Rectal smooth muscle tissue (tissue), 1 donor: ENCODE measurements around the gene KMT2A.
"Not testable (repeated sequence)": the region's sequence is repeated elsewhere in the genome, so short reads cannot be mapped to it uniquely, and the experiment has no call there.

ENCODE experiments used
- H3K27ac ChIP-seq: one replicate; pipeline ENCODE4 v1.7.0; 2013; ENCODE audit warnings: low read depth, low read length, inconsistent platforms
- H3K27me3 ChIP-seq: one replicate; pipeline ENCODE4 v1.7.0; 2013; ENCODE audit warnings: low read length; ENCODE audit not compliant: control insufficient read depth, insufficient read depth
- H3K36me3 ChIP-seq: one replicate; pipeline ENCODE4 v1.7.0; 2013; ENCODE audit warnings: low read length; ENCODE audit not compliant: control insufficient read depth, insufficient read depth
- H3K4me1 ChIP-seq: one replicate; pipeline ENCODE4 v1.7.0; 2013; ENCODE audit warnings: low read length; ENCODE audit not compliant: control insufficient read depth, insufficient read depth
- H3K4me3 ChIP-seq: one replicate; pipeline ENCODE4 v1.7.0; 2013; ENCODE audit warnings: low read length
- H3K9ac ChIP-seq: one replicate; pipeline ENCODE4 v1.7.0; 2013; ENCODE audit warnings: low read length

The KMT2A gene

DNA sequence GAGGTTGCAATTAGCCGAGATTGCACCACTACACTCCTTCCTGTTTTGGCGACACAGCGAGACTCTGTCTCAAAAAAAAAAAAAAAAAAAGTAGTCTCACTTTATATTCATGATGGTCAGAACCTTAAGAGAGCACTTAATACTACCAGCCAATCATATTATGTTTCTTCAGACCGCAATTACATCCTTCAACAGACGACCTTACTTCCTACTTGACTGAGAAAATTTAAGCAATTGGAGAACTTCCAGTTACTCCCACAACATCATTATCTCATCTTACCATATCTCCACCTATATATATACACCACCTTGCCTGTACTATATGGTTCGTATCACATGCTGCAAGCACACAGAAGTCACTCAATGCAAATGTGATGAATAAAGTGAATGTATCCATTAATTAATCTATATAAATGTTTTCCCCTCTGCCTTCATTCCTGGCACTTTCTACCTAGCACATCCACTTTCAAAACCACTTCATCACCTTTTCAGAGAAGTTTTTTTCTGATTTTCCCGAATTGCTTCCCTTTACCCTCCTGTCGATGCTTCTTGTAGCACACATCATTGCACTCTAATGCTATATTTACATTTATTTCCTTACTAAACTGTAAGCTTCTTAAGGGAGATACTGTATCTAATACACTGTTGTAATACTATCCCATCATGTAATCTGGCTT is 21.1 kb upstream of the KMT2A start:
- H3K27ac ChIP-seq: no peak overlapping the region
- H3K9ac ChIP-seq: no peak overlapping the region
- H3K4me1 ChIP-seq: peaks cover 9% of the 10 kb centered on the region
- H3K36me3 ChIP-seq: no peaks in the 10 kb centered on the region
- no peaks in the 10 kb centered on the region for H3K27me3 ChIP-seq
- no peak overlapping the region for H3K4me3 ChIP-seq

DNA sequence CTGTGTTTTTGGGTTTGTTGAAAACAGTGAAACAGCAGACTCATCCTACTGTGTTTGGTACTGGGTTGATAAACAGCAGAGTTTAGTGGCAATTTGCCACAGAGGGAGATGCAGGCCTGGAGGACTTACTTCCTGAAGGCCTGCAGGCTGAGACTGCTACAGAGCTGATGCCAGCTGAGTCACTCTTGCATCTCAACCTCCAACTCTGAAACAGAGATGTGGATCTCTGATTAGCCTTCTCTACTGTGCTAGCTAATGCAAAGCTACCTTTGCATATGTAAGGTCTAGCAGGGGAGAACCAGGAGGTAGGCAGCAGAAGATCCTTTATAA is 20.6 kb upstream of the KMT2A start:
- H3K4me3 ChIP-seq: no peak overlapping the region
- H3K27me3 ChIP-seq: no peaks in the 10 kb centered on the region
- peak overlapping the region; percentile 10 for H3K27ac ChIP-seq
- peaks cover 9% of the 10 kb centered on the region for H3K4me1 ChIP-seq
- H3K9ac ChIP-seq: no peak overlapping the region
- H3K36me3 ChIP-seq: no peaks in the 10 kb centered on the region

DNA sequence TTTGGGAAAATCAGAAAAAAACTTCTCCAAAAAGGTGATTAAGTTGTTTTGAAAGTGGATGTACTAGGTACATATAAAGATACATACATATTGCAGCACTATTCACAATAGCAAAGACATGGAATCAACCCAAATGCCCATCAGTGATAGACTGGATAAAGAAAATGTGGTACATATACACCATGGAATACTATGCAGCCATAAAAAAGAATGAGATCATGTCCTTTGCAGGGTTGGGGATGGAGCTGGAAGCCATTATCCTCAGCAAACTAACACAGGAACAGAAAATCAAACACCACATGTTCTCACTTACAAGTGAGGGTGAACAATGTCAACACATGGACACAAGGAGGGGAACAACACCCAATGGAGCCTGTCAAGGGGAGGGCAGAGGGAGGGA is 19.4 kb upstream of the KMT2A start:
- H3K27me3 ChIP-seq, H3K9ac ChIP-seq, H3K4me1 ChIP-seq, H3K4me3 ChIP-seq, H3K36me3 ChIP-seq, H3K27ac ChIP-seq: not testable (repeated sequence)

DNA sequence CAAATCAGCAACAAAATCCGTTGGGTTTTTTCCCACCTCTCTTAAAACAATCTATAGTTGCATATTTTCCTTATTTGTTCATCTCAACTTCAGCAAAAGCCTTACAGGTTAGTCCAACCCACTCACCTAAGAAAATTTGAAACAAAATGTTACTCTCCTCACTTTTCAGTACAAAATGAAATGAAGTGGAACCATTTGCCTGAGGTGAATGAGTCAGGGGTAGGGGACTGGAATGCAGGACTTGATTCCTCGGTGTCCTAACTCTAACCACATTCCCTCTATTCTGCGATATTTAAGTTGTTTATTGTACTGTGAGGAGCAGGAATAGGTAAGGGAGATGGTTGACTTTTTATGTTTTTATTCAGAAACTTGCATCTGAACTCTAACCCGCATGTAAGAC is 18.5 kb upstream of the KMT2A start:
- H3K27ac ChIP-seq: no peak overlapping the region
- H3K36me3 ChIP-seq: no peaks in the 10 kb centered on the region
- H3K9ac ChIP-seq: no peak overlapping the region
- H3K27me3 ChIP-seq: no peaks in the 10 kb centered on the region
- no peak overlapping the region for H3K4me3 ChIP-seq
- peaks cover 9% of the 10 kb centered on the region for H3K4me1 ChIP-seq

DNA sequence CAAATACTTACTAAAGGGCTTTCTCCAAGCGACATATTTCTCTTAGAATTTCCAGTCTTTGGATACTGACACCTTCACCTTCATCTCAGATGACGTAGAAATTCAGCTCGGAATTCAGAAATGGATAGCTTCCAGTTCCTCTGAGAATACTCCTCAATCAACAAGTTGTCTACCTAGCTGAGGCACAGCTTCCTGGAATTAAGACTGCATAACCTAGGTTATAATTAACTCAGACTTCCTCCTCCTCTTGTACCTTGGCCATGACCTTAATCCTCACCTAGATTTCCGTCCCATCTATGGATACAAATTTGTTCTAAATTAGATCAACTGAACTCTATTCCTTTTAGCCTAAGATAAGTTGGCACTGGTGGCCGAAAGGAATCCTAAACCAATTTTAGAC is 17.5 kb upstream of the KMT2A start:
- Histone ChIP-seq H3K4me1 (peaks cover 9% of the 10 kb centered on the region), H3K27me3 (no peaks in the 10 kb centered on the region), H3K9ac (no peak overlapping the region), H3K27ac (no peak overlapping the region), H3K4me3 (no peak overlapping the region), H3K36me3 (no peaks in the 10 kb centered on the region)

DNA sequence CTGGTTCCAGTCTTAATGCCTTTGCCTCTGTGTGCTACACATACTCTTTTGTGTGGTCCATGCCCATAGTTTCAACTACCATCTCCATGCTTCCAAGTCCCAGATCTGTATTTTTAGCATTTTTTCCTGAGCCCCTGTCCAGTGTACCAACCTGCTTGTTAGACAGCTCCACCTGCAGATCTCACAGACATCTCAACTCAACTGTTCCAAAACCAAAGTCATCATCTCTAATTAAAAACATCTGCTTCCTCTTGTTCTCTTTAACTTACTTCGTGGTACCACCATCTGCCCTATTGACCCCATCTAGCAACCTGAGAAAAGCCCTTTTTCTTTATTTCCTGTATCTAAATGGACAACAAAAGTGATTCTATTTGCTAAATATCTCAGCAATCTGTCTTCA is 8.6 kb upstream of the KMT2A start:
- H3K27me3 ChIP-seq: no peaks in the 10 kb centered on the region
- H3K27ac ChIP-seq: no peak overlapping the region
- no peak overlapping the region for H3K4me3 ChIP-seq
- H3K36me3 ChIP-seq: no peaks in the 10 kb centered on the region
- no peak overlapping the region for H3K9ac ChIP-seq
- H3K4me1 ChIP-seq: no peaks in the 10 kb centered on the region

DNA sequence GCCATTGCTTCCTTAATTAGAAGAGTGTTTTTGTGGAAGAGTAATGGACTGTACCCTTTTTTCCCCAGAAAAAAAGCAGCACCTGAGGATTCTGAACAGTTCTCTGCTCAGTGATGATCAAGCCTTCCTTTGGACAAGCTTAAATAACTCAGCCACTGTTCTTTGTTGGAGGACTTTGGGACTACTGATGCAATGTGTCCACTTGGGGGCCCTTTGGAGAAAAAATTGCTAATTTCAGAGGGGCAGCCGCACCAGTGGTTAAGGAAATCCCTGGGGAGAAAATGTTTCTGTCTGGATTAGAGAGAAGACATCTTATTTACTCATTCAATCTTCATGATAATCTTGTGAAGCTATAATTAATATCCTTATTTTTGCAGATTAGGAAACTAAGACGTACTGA is 5.3 kb upstream of the KMT2A start:
- no peak overlapping the region for H3K27ac ChIP-seq
- no peaks in the 10 kb centered on the region for H3K36me3 ChIP-seq
- H3K4me3 ChIP-seq: no peak overlapping the region
- no peak overlapping the region for H3K9ac ChIP-seq
- H3K4me1 ChIP-seq: no peaks in the 10 kb centered on the region
- no peaks in the 10 kb centered on the region for H3K27me3 ChIP-seq

DNA sequence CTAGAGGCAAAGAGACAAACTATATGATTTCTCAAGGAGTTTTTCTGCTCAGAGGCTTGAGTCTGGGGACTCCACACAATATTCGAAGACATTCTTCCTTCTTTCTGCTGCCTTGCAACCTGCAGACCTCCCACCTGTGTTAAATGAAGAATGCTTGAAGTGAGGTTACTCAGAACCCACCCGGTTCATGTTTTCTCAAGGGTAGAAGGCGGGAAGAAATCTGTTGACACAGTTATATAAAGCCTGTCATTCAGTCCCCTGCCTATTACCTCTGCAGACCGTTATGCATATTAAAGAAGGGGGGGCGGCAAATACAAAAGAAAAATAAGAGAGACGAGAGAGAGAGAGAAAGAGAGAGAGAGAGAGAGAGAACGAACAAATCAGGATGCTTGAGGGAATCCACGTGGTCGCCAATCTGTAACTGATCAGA is 2.2 kb upstream of the KMT2A start:
- no peak overlapping the region for H3K9ac ChIP-seq
- H3K4me1 ChIP-seq: no peaks in the 10 kb centered on the region
- H3K4me3 ChIP-seq: peak overlapping the region; percentile 88
- no peak overlapping the region for H3K27ac ChIP-seq
- H3K27me3 ChIP-seq: no peaks in the 10 kb centered on the region
- H3K36me3 ChIP-seq: no peaks in the 10 kb centered on the region

DNA sequence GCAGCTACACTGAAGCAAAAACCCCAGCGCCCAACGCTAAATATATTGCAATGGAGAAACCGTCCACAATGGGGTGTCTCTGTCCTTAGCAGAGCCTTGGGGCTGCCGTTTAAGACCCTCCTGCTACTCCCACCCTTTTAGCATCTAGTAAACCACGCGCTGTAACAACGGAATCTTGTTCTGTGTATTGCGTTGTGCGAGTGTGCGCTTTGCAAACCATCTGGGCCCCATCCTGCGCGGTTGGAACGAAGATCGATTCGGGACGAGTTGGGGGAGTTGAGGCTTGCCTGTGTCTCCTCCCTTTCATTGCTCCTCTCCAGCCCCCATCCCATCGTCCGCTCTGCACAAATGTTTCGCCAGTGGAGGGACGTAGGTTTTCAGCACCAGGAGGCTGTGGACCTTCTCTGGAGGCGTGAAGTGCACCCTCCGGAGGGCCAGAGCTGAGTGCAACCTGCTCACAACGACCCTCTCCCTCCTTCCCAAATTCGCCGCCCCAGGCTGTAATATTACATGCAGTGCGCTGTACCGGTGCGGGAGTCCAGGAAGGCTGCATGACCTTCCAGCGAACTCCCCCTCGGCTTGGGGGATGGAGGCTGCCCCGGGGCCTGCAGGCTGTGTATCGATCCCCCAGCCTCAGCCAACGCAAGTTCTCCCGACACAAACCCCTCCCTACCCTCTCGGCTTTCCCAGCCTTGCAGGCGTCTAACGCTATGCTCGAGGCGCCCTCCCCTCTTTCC is 1.6 kb upstream of the KMT2A start:
- Histone ChIP-seq H3K4me1 (peaks cover 2% of the 10 kb centered on the region), H3K36me3 (no peaks in the 10 kb centered on the region), H3K9ac (peak overlapping the region; percentile 0), H3K27me3 (no peaks in the 10 kb centered on the region), H3K4me3 (peak overlapping the region; percentile 88), H3K27ac (peak overlapping the region; percentile 75)

DNA sequence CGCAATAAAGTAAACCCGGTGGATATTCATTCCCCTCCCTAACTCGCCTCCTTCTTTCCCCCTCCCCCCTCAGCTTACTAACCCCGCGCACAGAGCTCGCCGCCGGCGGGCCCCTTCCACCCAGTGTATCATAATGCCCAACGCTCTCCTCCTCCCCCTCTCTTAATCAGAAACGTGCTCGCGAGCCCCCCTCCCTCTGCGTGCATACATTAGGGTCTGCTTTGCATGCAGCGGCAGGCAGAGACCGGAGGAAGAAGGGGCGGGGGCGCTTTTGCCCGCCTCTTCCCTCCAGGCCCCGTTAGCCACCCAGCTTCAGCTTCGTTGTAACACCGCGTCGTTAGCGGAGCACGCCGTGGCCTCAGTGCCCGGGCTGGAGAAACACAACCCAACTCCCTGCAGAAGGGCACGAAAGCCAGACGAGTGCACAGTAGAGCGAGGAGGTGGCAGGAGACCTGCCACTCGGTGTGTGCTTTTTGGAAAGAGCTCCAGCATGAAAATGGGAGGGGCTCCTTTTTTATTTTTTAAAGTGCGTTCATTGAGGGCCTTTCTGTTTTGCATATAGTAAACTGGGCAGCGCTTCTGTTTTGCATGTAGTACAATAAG is 901 bp upstream of the KMT2A start:
- Histone ChIP-seq H3K27me3 (no peaks in the 10 kb centered on the region), H3K9ac (peak overlapping the region; percentile 30), H3K4me1 (peaks cover 7% of the 10 kb centered on the region), H3K36me3 (no peaks in the 10 kb centered on the region), H3K4me3 (peak overlapping the region; percentile 88), H3K27ac (peak overlapping the region; percentile 75)

DNA sequence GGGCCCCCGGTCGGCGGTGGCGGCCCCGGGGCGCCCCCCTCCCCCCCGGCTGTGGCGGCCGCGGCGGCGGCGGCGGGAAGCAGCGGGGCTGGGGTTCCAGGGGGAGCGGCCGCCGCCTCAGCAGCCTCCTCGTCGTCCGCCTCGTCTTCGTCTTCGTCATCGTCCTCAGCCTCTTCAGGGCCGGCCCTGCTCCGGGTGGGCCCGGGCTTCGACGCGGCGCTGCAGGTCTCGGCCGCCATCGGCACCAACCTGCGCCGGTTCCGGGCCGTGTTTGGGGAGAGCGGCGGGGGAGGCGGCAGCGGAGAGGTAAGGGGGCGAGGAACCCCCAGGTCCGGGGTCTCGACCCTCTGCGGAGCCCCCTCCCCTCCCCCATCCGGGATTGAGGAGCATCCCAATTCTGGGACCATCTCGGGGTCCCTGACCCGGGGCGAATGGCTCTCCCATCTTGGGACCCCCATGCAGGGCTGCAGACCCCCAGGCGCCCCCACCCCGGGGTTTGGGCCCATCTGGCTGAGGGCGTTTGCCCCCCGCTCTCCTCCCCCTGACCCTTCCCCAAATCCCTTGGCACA is 431 bp downstream of the KMT2A start:
- no peaks in the 10 kb centered on the region for H3K27me3 ChIP-seq
- H3K4me1 ChIP-seq: peaks cover 7% of the 10 kb centered on the region
- H3K36me3 ChIP-seq: no peaks in the 10 kb centered on the region
- peak overlapping the region; percentile 82 for H3K9ac ChIP-seq
- H3K4me3 ChIP-seq: peak overlapping the region; percentile 81
- peak overlapping the region; percentile 75 for H3K27ac ChIP-seq

DNA sequence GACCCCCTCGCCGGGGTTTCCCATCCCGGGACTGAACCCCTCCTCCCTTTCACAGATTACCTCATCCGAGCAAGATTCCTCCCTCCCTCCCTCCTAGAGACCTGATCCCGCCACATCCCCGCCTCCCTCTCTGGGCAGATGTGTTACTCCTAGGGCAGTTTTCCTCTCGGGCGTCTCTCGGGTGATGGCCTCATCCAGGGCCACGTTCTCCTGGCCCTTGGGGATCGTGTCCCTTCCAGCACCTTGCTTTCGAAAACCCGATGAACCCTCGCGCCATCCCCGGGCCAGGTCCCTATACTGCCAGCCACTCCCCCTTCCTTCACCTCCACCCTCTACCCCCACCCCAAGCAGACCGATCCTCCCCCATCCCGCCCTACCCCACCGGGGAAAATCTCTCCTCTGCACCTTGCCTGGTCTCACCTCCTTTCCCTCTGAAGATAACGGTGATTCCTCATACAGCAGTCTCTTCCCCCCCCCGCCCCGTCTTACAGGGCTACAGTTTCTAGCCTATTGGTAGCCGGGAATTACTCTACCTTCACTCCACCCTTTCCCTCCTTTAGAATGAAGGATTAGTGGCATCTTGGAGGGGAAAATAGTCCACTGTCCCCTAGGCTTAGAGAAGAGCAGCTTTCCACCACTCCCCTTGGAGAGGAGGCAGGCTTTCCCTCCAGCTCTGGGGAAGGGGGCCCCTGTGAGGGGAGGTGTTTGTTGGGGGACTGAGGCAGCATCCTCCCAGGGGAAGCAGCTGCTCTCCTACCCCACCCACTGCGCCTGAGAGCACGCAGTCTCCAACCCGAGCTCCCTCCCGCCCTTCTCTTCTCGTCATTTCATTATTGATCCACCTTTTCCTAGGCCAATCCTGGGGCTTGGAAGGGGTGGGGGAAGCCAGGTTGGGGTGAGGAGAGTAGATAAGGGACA is 1.2 kb downstream of the KMT2A start:
- H3K4me3 ChIP-seq: peak overlapping the region; percentile 81
- peak overlapping the region; percentile 82 for H3K9ac ChIP-seq
- no peaks in the 10 kb centered on the region for H3K27me3 ChIP-seq
- no peaks in the 10 kb centered on the region for H3K36me3 ChIP-seq
- peaks cover 7% of the 10 kb centered on the region for H3K4me1 ChIP-seq
- peak overlapping the region; percentile 75 for H3K27ac ChIP-seq
